ENCODE measurements around the gene CDCP2.

Gene CDCP2

GRCh38 chr1:54094001-54094729 is 58.6 kb downstream of the CDCP2 start:
- no peak for DNase-seq (ENCODE audit: low read depth, low spot score)
- Histone ChIP-seq H3K9me3 (ENCODE audit: control insufficient read depth, insufficient read depth, low read length) (no peaks in the 10 kb centered on the region), H3K27ac (ENCODE audit: low read length) (no peak overlapping the region), H3K36me3 (ENCODE audit: control insufficient read depth, insufficient read depth, low read length) (no peaks in the 10 kb centered on the region), H3K4me1 (ENCODE audit: control insufficient read depth, insufficient read depth, low read length) (peaks cover 3% of the 10 kb centered on the region; the same call in 1 of the 2 replicates), H3K4me3 (ENCODE audit: low read length) (no peak overlapping the region), H3K27me3 (ENCODE audit: control insufficient read depth, insufficient read depth, low read length) (no peaks in the 10 kb centered on the region)
- no CpG with 5 or more reads among the region's 4 CpGs for WGBS (ENCODE audit: insufficient coverage, insufficient read length)

- peaks cover 3% of the 10 kb centered on the region; the same call in 1 of the 2 replicates for H3K4me1 ChIP-seq (ENCODE audit: control insufficient read depth, insufficient read depth, low read length)
- no peaks in the 10 kb centered on the region for H3K36me3 ChIP-seq (ENCODE audit: control insufficient read depth, insufficient read depth, low read length)
- no peaks in the 10 kb centered on the region for H3K9me3 ChIP-seq (ENCODE audit: control insufficient read depth, insufficient read depth, low read length)
- H3K4me3 ChIP-seq (ENCODE audit: low read length), result no peak overlapping the region
- no peaks in the 10 kb centered on the region for H3K27me3 ChIP-seq (ENCODE audit: control insufficient read depth, insufficient read depth, low read length)
- WGBS (ENCODE audit: insufficient coverage, insufficient read length), result 100% methylated on average over 1 of the region's 3 CpGs
- no peak overlapping the region for H3K27ac ChIP-seq (ENCODE audit: low read length)
- DNase-seq (ENCODE audit: low read depth, low spot score), result no peak
Measured at GRCh38 chr1:54091666-54092065, 61.1 kb downstream of the CDCP2 start.

GRCh38 chr1:54088385-54088784 is 64.4 kb downstream of the CDCP2 start:
- Histone ChIP-seq H3K4me1 (ENCODE audit: control insufficient read depth, insufficient read depth, low read length) (no peaks in the 10 kb centered on the region), H3K27me3 (ENCODE audit: control insufficient read depth, insufficient read depth, low read length) (no peaks in the 10 kb centered on the region), H3K27ac (ENCODE audit: low read length) (no peak overlapping the region), H3K36me3 (ENCODE audit: control insufficient read depth, insufficient read depth, low read length) (no peaks in the 10 kb centered on the region), H3K9me3 (ENCODE audit: control insufficient read depth, insufficient read depth, low read length) (no peaks in the 10 kb centered on the region), H3K4me3 (ENCODE audit: low read length) (no peak overlapping the region)
- WGBS (ENCODE audit: insufficient coverage, insufficient read length), result no CpG with 5 or more reads among the region's 5 CpGs
- no peak for DNase-seq (ENCODE audit: low read depth, low spot score)

- no peak for DNase-seq (ENCODE audit: low read depth, low spot score)
- H3K36me3 ChIP-seq (ENCODE audit: control insufficient read depth, insufficient read depth, low read length), result no peaks in the 10 kb centered on the region
- H3K9me3 ChIP-seq (ENCODE audit: control insufficient read depth, insufficient read depth, low read length), result no peaks in the 10 kb centered on the region
- H3K4me1 ChIP-seq (ENCODE audit: control insufficient read depth, insufficient read depth, low read length), result no peaks in the 10 kb centered on the region
- WGBS (ENCODE audit: insufficient coverage, insufficient read length), result no CpG with 5 or more reads among the region's 1 CpG
- no peaks in the 10 kb centered on the region for H3K27me3 ChIP-seq (ENCODE audit: control insufficient read depth, insufficient read depth, low read length)
- H3K4me3 ChIP-seq (ENCODE audit: low read length), result no peak overlapping the region
- no peak overlapping the region for H3K27ac ChIP-seq (ENCODE audit: low read length)
Measured at GRCh38 chr1:54086754-54087153, 66.0 kb downstream of the CDCP2 start.

- no peak for DNase-seq (ENCODE audit: low read depth, low spot score)
- no peaks in the 10 kb centered on the region for H3K36me3 ChIP-seq (ENCODE audit: control insufficient read depth, insufficient read depth, low read length)
- no peaks in the 10 kb centered on the region for H3K4me1 ChIP-seq (ENCODE audit: control insufficient read depth, insufficient read depth, low read length)
- no CpG with 5 or more reads among the region's 2 CpGs for WGBS (ENCODE audit: insufficient coverage, insufficient read length)
- no peaks in the 10 kb centered on the region for H3K9me3 ChIP-seq (ENCODE audit: control insufficient read depth, insufficient read depth, low read length)
- H3K27me3 ChIP-seq (ENCODE audit: control insufficient read depth, insufficient read depth, low read length), result no peaks in the 10 kb centered on the region
- H3K27ac ChIP-seq (ENCODE audit: low read length), result no peak overlapping the region
- H3K4me3 ChIP-seq (ENCODE audit: low read length), result no peak overlapping the region
Measured at GRCh38 chr1:54084794-54085193, 68.0 kb downstream of the CDCP2 start.
